Measurements from ENCODE around the gene RUVBL2. TPM values are rescaled to one million over a fixed set of nuclear protein-coding genes. Genes with fewer than 3 reads are reported as not detected.

RUVBL2 gene
- total RNA-seq, 1 experiment from 2014 or later: 130 TPM

GRCh38 chr19:48964205-48965039 is 29.3 kb upstream of the RUVBL2 start:
- H4K91ac ChIP-seq (ENCODE audit: insufficient read length, low read depth, low read length): no peak overlapping the region
- H2BK20ac ChIP-seq (ENCODE audit: low read depth, low read length, poor library complexity, severe bottlenecking): no peak overlapping the region
- peak overlapping the region; percentile 46 for H3K4me2 ChIP-seq (ENCODE audit: insufficient read depth, insufficient read length, low read length)
- no peak overlapping the region for H3K23ac ChIP-seq (ENCODE audit: insufficient read length, low read depth, low read length)
- H3K56ac ChIP-seq (ENCODE audit: insufficient read length, low read depth, low read length): no peak overlapping the region
- Mint-ChIP-seq H3K4me3 (peak overlapping the region; percentile 96 to 98), H3K9me3 (peaks cover 0 to 5% of the 10 kb centered on the region in 2 experiments; a peak in 2 of 5 replicates), H3K36me3 (ENCODE audit: insufficient read depth in 1 of 3, low read depth in 3 of 3) (peaks cover 23 to 57% (median 47%) of the 10 kb centered on the region in 3 experiments; a peak in 6 of 7 replicates), H3K4me1 (peaks cover 30 to 45% of the 10 kb centered on the region in 2 experiments), H3K27ac (peak overlapping the region; percentile 97 to 98 (median 98)), H3K27me3 (ENCODE audit: low read depth) (peaks cover 2% of the 10 kb centered on the region; the same call in 1 of the 2 replicates)
- no peak overlapping the region for H2BK12ac ChIP-seq (ENCODE audit: insufficient read length, low read depth, low read length)
- no peak overlapping the region for H2AFZ ChIP-seq (ENCODE audit: low read length)
- no peak for DNase-seq
- H3K18ac ChIP-seq (ENCODE audit: insufficient read length, low read depth, low read length): peak overlapping the region; percentile 91
- H3K27ac ChIP-seq (ENCODE audit: insufficient read length, low read depth, low read length): peak overlapping the region; percentile 50
- H3K9me3 ChIP-seq (ENCODE audit: control insufficient read depth, low read depth, low read length): no peaks in the 10 kb centered on the region
- H3K4me1 ChIP-seq (ENCODE audit: insufficient read depth, low read length): no peaks in the 10 kb centered on the region; the same call in 1 of the 2 replicates
- H3K79me2 ChIP-seq (ENCODE audit: insufficient read depth, low read length): no peaks in the 10 kb centered on the region
- H3K23me2 ChIP-seq (ENCODE audit: insufficient read length, low read depth, low read length, poor library complexity, severe bottlenecking): peaks cover 14% of the 10 kb centered on the region
- no peak overlapping the region for H4K5ac ChIP-seq (ENCODE audit: insufficient read length, low read depth, low read length)
- peaks cover 3% of the 10 kb centered on the region for H4K20me1 ChIP-seq (ENCODE audit: control insufficient read depth, insufficient read depth, insufficient read length)
- H3K4ac ChIP-seq (ENCODE audit: low read depth, low read length): no peak overlapping the region
- H3K79me1 ChIP-seq (ENCODE audit: insufficient read depth, low read depth, low read length, poor library complexity, severe bottlenecking): no peaks in the 10 kb centered on the region
- no peak overlapping the region for H4K8ac ChIP-seq (replicated peaks; ENCODE audit: insufficient read length, low read depth, low read length)
- no CpG with 5 or more reads among the region's 19 CpGs for WGBS (ENCODE audit: extremely low coverage, insufficient read length, low lambda C conversion rate)
- no peak overlapping the region for H2BK5ac ChIP-seq (ENCODE audit: insufficient read length, low read length)
- no peak overlapping the region for H2BK120ac ChIP-seq (ENCODE audit: low read depth, low read length, poor library complexity, severe bottlenecking)
- no peak overlapping the region; the same call in 1 of the 2 replicates for H2BK15ac ChIP-seq (ENCODE audit: low read depth, low read length)
- H2AK5ac ChIP-seq (ENCODE audit: insufficient read length, low read length): no peak overlapping the region
- peak overlapping the region; percentile 69 for H3K9ac ChIP-seq (ENCODE audit: extremely low read depth, insufficient read length, low read length)
- no peak overlapping the region for H3T11ph ChIP-seq (ENCODE audit: low read length)
- H3K14ac ChIP-seq (ENCODE audit: insufficient read depth, low read length): peak overlapping the region; percentile 82; the same call in 1 of the 2 replicates
- H3K27me3 ChIP-seq (ENCODE audit: insufficient read depth, low read length): no peaks in the 10 kb centered on the region
- TF ChIP-seq CTCF (conservative IDR thresholded peaks at IDR 0.05): no peak

Data from H9 (cell line).